HCT116 (cell line): ENCODE data around the gene CAB39. TPM values are rescaled to one million over a fixed set of nuclear protein-coding genes. Genes with fewer than 3 reads are reported as not detected.

ENCODE experiments used
- ATAC-seq: fragments of 200-7000 bp; cut with Tn5 transposase; 2 replicates; pipeline ENCODE4 v1.9.1; 2020; ENCODE audit warnings: mild to moderate bottlenecking, moderate library complexity
- BruUV-seq: library from RNA; stranded (reverse); fragments of 400-500 nt; replicated peaks from 2 replicates; lab custom pipeline; 2021; lab: Mats Ljungman, UMichigan
- CTCF ChIA-PET: fragments of 300-600 bp; sonication (Branson Sonifier 250); formaldehyde crosslinking; loops from one replicate; lab custom pipeline; 2021; ENCODE audit warnings: antibody characterized with exemption; lab: Charles Lee
- POLR2A ChIA-PET: fragments of 300-600, 350-600 bp; sonication (Branson Sonifier 250); formaldehyde crosslinking; loops from one replicate; lab custom pipeline; 2021; ENCODE audit warnings: antibody characterized with exemption; lab: Charles Lee
- RAD21 ChIA-PET, 2 experiments: fragments of 300-600 bp; sonication (Branson Sonifier 250); formaldehyde crosslinking; loops; one replicate each; lab custom pipeline; 2023; ENCODE audit warnings: low total read pairs in 2 of 2; ENCODE audit not compliant: uncharacterized antibody in 2 of 2, unreplicated experiment in 2 of 2, low non-redundant PET in 1 of 2; lab: Charles Lee
- DNase-seq: peaks from one replicate; pipeline ENCODE4 v3.0.0-alpha.2; 2010; ENCODE audit warnings: low read depth, low spot score
- H2AFZ ChIP-seq: fragments of 200-600 bp; shearing (Covaris generic), sonication (generic); 2 replicates; pipeline ENCODE4 v1.6.1; 2017; ENCODE audit warnings: low read depth, mixed run types, mixed read lengths, antibody characterized with exemption, low read length; ENCODE audit not compliant: poor library complexity, severe bottlenecking
- H3K27ac ChIP-seq: 2 replicates; pipeline ENCODE4 v1.5.1; 2012; ENCODE audit warnings: low read depth, low read length
- H3K27me3 ChIP-seq: fragments of 200-600 bp; sonication (generic); 2 replicates; pipeline ENCODE4 v1.6.1; 2016; ENCODE audit warnings: mixed run types, low read length, mixed read lengths; ENCODE audit not compliant: insufficient read depth
- H3K36me3 ChIP-seq, 2 experiments: fragments of 200-500 bp in 1 of 2; fragments of 200-600 bp in 1 of 2; sonication (Bioruptor generic) in 1 of 2; sonication (generic) in 1 of 2; 2 replicates each; pipeline versions ENCODE4 v1.5.1 to v1.6.1; 2014 to 2016; ENCODE audit warnings: low read length in 2 of 2, inconsistent platforms in 1 of 2, mixed read lengths in 1 of 2, mixed run types in 1 of 2; ENCODE audit not compliant: insufficient read depth in 2 of 2, control insufficient read depth in 1 of 2
- H3K4me1 ChIP-seq, 2 experiments: fragments of 200-600 bp in 1 of 2; sonication (generic) in 1 of 2; 2 replicates each; pipeline versions ENCODE4 v1.5.1 to v1.6.1; 2012 to 2017; ENCODE audit warnings: low read length in 2 of 2, inconsistent platforms in 1 of 2, mild to moderate bottlenecking in 1 of 2, mixed read lengths in 1 of 2, mixed run types in 1 of 2, moderate library complexity in 1 of 2; ENCODE audit not compliant: insufficient read depth in 2 of 2, control insufficient read depth in 1 of 2
- H3K4me2 ChIP-seq: fragments of 200-600 bp; sonication (generic); 2 replicates; pipeline ENCODE4 v1.6.1; 2017; ENCODE audit warnings: mixed run types, low read length, mixed read lengths
- H3K4me3 ChIP-seq, 2 experiments: fragments of 200-600 bp in 1 of 2; sonication (generic) in 1 of 2; replicated peaks in 1 of 2; 2 replicates each; pipeline ENCODE4 v1.5.1; 2011 to 2016; ENCODE audit warnings: low read length in 2 of 2, control low read depth in 1 of 2, low read depth in 1 of 2, mild to moderate bottlenecking in 1 of 2, mixed read lengths in 1 of 2, mixed run types in 1 of 2
- H3K79me2 ChIP-seq: fragments of 200-600 bp; sonication (generic); 2 replicates; pipeline ENCODE4 v1.6.1; 2017; ENCODE audit warnings: mild to moderate bottlenecking, mixed run types, low read length, moderate library complexity, mixed read lengths; ENCODE audit not compliant: insufficient read depth
- H3K9ac ChIP-seq: fragments of 200-600 bp; sonication (generic); 2 replicates; pipeline ENCODE4 v1.6.1; 2016; ENCODE audit warnings: low read length, mixed read lengths
- H3K9me2 ChIP-seq: fragments of 200-600 bp; sonication (generic), shearing (Covaris generic); 2 replicates; pipeline ENCODE4 v1.6.1; 2017; ENCODE audit warnings: mixed run types, mild to moderate bottlenecking, moderate library complexity; ENCODE audit not compliant: insufficient read depth
- H3K9me3 ChIP-seq, 2 experiments: fragments of 200-500 bp in 1 of 2; fragments of 200-600 bp in 1 of 2; sonication (Bioruptor generic) in 1 of 2; sonication (generic) in 1 of 2; 2 replicates each; pipeline ENCODE4 v1.6.1; 2014 to 2017; ENCODE audit warnings: low read length in 2 of 2, mixed read lengths in 2 of 2, inconsistent platforms in 1 of 2, low read depth in 1 of 2, mild to moderate bottlenecking in 1 of 2, mixed run types in 1 of 2, moderate library complexity in 1 of 2; ENCODE audit not compliant: control insufficient read depth in 1 of 2, insufficient read depth in 1 of 2
- H4K20me1 ChIP-seq: fragments of 200-600 bp; sonication (generic), shearing (Covaris generic); 2 replicates; pipeline ENCODE4 v1.6.1; 2017; ENCODE audit warnings: mixed run types, mild to moderate bottlenecking, moderate library complexity; ENCODE audit not compliant: insufficient read depth
- ATF3 ChIP-seq: IDR thresholded peaks from 2 replicates; pipeline ENCODE4 v1.6.1; 2012
- CBX3 ChIP-seq: IDR thresholded peaks from 2 replicates; pipeline ENCODE4 v1.6.1; 2012; ENCODE audit warnings: low read depth
- CTCF ChIP-seq, 3 experiments: fragments of 200-600 bp in 1 of 3; sonication (generic) in 1 of 3; IDR thresholded peaks in 2 of 3; conservative IDR thresholded peaks in 1 of 3; 2 replicates each; pipeline ENCODE4 v1.5.1; 2012 to 2017; ENCODE audit warnings: low read depth in 2 of 3, low read length in 2 of 3, antibody characterized with exemption in 1 of 3, borderline replicate concordance in 1 of 3, control low read depth in 1 of 3, mild to moderate bottlenecking in 1 of 3, mixed read lengths in 1 of 3, mixed run types in 1 of 3, moderate library complexity in 1 of 3; ENCODE audit not compliant: insufficient read depth in 1 of 3
- EGR1 ChIP-seq: IDR thresholded peaks from 2 replicates; pipeline ENCODE4 v1.6.1; 2012; ENCODE audit warnings: low read depth
- ELF1 ChIP-seq: IDR thresholded peaks from 2 replicates; pipeline ENCODE4 v1.6.1; 2012; ENCODE audit warnings: low read depth, borderline replicate concordance
- EZH2 ChIP-seq: fragments of 200-600 bp; sonication (generic); IDR thresholded peaks from 2 replicates; pipeline ENCODE4 v1.6.1; 2017; ENCODE audit warnings: antibody characterized with exemption, mixed run types
- EZH2phosphoT487 ChIP-seq: fragments of 200-600 bp; IDR thresholded peaks from 2 replicates; pipeline ENCODE4 v1.6.1; 2018; ENCODE audit warnings: antibody characterized with exemption, borderline replicate concordance
- FOSL1 ChIP-seq: IDR thresholded peaks from 2 replicates; pipeline ENCODE4 v1.6.1; 2012; ENCODE audit warnings: low read depth
- MAX ChIP-seq: IDR thresholded peaks from 2 replicates; pipeline ENCODE4 v1.6.1; 2012
- POLR2A ChIP-seq: IDR thresholded peaks from 2 replicates; pipeline ENCODE4 v1.7.0; 2011; ENCODE audit warnings: borderline replicate concordance; ENCODE audit not compliant: insufficient read depth, insufficient read length; ENCODE audit errors: extremely low read depth
- POLR2AphosphoS5 ChIP-seq: IDR thresholded peaks from 2 replicates; pipeline ENCODE4 v1.6.1; 2011; ENCODE audit warnings: mild to moderate bottlenecking, low read depth, low read length, moderate library complexity
- RAD21 ChIP-seq: IDR thresholded peaks from 2 replicates; pipeline ENCODE4 v1.6.1; 2012; ENCODE audit warnings: low read depth, mild to moderate bottlenecking
- SIN3A ChIP-seq: IDR thresholded peaks from 2 replicates; pipeline ENCODE4 v1.6.1; 2012; ENCODE audit warnings: low read depth
- SP1 ChIP-seq: IDR thresholded peaks from 2 replicates; pipeline ENCODE4 v1.6.1; 2012; ENCODE audit warnings: low read depth
- SRF ChIP-seq: IDR thresholded peaks from 2 replicates; pipeline ENCODE4 v1.6.1; 2012; ENCODE audit warnings: low read depth
- TCF7L2 ChIP-seq: IDR thresholded peaks from 2 replicates; pipeline ENCODE4 v1.7.0; 2011; ENCODE audit warnings: borderline replicate concordance, inconsistent platforms; ENCODE audit not compliant: insufficient read depth, insufficient read length; ENCODE audit errors: extremely low read depth
- ZFX ChIP-seq: fragments of 450-650 bp; IDR thresholded peaks from 2 replicates; pipeline ENCODE4 v1.6.1; 2017
- ZNF274 ChIP-seq: fragments of 200-500 bp; sonication (Bioruptor generic); IDR thresholded peaks from 2 replicates; pipeline ENCODE4 v1.6.1; 2014; ENCODE audit warnings: mild to moderate bottlenecking, low read depth, low read length, inconsistent platforms
- intact Hi-C: fragments of 100-400 bp; cut with micrococcal nuclease; formaldehyde crosslinking; loops from 2 replicates; pipeline ENCODE4 v1.10.0; 2022
- total RNA-seq: library from RNA; stranded (reverse); gene quantifications from one replicate; pipeline ENCODE4 v1.2.1, GENCODE V29; 2021; ENCODE audit not compliant: unreplicated experiment

CAB39 gene
- total RNA-seq, 1 experiment from 2014 or later, result 63.6 TPM

GRCh38 chr2:230721712-230722111, 9.1 kb downstream of the CAB39 start:
- ChIA-PET POLR2A (no interaction called here), CTCF (no interaction called here)

More at GRCh38 chr2:230721712-230722111, 9.1 kb downstream of the CAB39 start:
- RAD21 ChIA-PET, result no interaction called here
- H3K9me3 ChIP-seq, result no peaks in the 10 kb centered on the region
- peaks cover 89% of the 10 kb centered on the region for H3K79me2 ChIP-seq
- intact Hi-C loops, result no loop called here
- no peak for TF ChIP-seq FOSL1
- TF ChIP-seq SIN3A, result no peak
- no peak for TF ChIP-seq POLR2AphosphoS5
- no peak for TF ChIP-seq ATF3
- TF ChIP-seq ELF1, result no peak
- no peak for TF ChIP-seq ZFX
- TF ChIP-seq EGR1, result no peak
- no peak for TF ChIP-seq CBX3
- TF ChIP-seq SP1, result no peak
- TF ChIP-seq RAD21, result no peak
- TF ChIP-seq CTCF (IDR thresholded peaks at IDR 0.05 in 2 of 3, conservative IDR thresholded peaks at IDR 0.05 in 1 of 3; ENCODE audit: borderline replicate concordance in 1 of 3, insufficient read depth in 1 of 3, low read depth in 2 of 3, low read length in 2 of 3), result no peak
- no peak for TF ChIP-seq EZH2phosphoT487
- no peak for TF ChIP-seq EZH2
- no peak for TF ChIP-seq TCF7L2
- TF ChIP-seq ZNF274, result no peak
- TF ChIP-seq POLR2A, result no peak
- TF ChIP-seq MAX, result no peak
- TF ChIP-seq SRF, result no peak
- peaks cover 0 to 15% of the 10 kb centered on the region in 2 experiments; a peak in 2 of 4 replicates for H3K36me3 ChIP-seq
- ATAC-seq (no peak), DNase-seq (no peak)
- H2AFZ ChIP-seq, result no peak overlapping the region
- no peak overlapping the region for H3K9ac ChIP-seq
- no peaks in the 10 kb centered on the region for H3K9me2 ChIP-seq
- H3K27ac ChIP-seq, result no peak overlapping the region
- H4K20me1 ChIP-seq, result peaks cover 13% of the 10 kb centered on the region; the same call in 1 of the 2 replicates
- no TSS peak for BruUV-seq
- H3K4me2 ChIP-seq, result no peak overlapping the region
- H3K4me1 ChIP-seq, result no peaks in the 10 kb centered on the region
- H3K27me3 ChIP-seq, result no peaks in the 10 kb centered on the region
- no peak overlapping the region for H3K4me3 ChIP-seq
